GM21528 (cell line): ENCODE results near the gene HSPA8.

Experiments
- ATAC-seq: cut with Tn5 transposase; IDR thresholded peaks from one replicate; pipeline ENCODE4 v1.9.1; 2021; ENCODE audit warnings: mild to moderate bottlenecking, moderate library complexity; ENCODE audit not compliant: unreplicated experiment, low FRiP score

HSPA8 gene

GRCh38 chr11:123051146-123051545, 10.8 kb downstream of the HSPA8 start:
- ATAC-seq, result no peak

- no peak for ATAC-seq
These were observed 14.0 kb downstream of the HSPA8 start for GRCh38 chr11:123047947-123048293.

GRCh38 chr11:123047266-123047946, 14.5 kb downstream of the HSPA8 start:
- no peak for ATAC-seq

- no peak for ATAC-seq
These were observed 15.3 kb downstream of the HSPA8 start for GRCh38 chr11:123046473-123047259.

- ATAC-seq, result no peak
These were observed 16.8 kb downstream of the HSPA8 start for GRCh38 chr11:123045101-123045500.

GRCh38 chr11:123041185-123041584, 20.8 kb downstream of the HSPA8 start:
- ATAC-seq, result no peak

DNA sequence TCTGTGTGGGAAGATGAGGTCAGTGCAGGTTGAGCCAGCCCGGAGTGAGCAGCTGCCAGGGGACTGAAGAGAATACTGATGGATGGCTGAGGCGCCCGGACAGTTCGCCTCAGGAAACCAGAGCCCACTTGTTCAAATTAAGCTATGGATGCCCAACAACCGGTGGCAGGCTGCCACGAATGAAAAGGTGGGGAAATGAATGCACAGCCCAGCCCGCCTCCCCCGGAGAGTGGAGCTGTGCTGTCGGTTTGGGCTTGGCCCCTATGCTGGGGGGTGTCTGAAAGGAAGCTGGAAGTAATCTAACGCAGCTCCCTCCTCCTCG, 21.9 kb downstream of the HSPA8 start:
- ATAC-seq, result no peak

- ATAC-seq, result no peak
These were observed 26.1 kb downstream of the HSPA8 start for GRCh38 chr11:123035831-123036230.

DNA sequence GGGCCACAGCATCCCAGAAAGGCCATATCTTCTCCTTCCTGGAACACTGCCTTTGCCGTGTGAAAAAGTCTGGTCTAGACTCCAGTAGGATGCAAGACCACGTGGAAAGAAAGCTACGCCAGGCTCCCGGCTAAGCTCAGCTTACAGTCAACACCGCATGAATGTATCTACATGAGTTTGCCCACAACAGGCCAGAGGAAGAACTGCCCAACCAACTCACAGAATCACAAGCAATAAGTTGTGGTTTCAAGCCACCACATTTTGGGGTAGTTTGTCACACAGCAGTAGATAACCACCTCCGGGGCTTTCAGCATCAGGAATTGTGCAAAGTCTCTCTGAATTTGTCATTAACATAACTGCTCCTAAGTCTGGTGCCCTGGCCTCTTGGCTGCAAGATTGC, 27.3 kb downstream of the HSPA8 start:
- no peak for ATAC-seq

DNA sequence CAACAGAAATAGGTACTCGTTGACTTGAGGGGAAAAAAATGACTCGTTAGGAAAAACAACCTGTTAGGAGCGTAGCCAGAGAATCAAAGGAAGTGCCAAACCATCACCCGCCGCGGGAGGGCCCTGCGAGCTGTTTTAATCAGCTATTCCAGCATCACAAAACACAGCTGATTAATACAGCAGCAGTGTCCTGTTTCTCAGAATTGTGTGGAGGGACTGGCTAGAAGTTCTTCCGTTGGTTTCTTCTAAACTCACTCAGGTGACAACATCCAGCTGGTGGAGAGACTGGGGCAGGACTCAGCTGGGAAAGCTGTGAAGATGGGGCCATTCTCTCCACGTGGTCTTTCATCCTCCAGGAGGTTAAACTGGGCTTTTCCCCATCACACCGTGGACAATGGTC, 28.0 kb downstream of the HSPA8 start:
- ATAC-seq, result no peak

DNA sequence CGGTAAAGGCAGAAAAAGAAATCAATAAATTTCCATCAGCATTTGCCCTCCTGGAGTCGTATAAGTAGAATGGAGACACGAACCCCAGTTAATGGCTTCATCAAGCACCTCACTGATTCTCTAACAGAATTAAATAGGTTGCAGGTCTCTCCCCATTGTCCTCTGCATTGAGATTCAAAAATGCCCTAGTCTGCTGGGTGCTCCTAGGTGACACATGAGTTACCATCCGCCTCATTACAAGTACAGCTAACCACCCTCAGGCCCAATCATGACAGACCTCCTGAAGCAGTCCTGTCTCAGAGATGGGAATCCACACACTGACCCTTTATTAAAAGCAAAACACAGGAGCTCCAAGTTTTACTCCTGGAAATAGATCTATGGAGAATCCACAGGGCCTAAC, 31.4 kb downstream of the HSPA8 start:
- ATAC-seq, result no peak

GRCh38 chr11:123020968-123021367, 41.0 kb downstream of the HSPA8 start:
- ATAC-seq, result peak; percentile 61

GRCh38 chr11:123018702-123019101, 43.2 kb downstream of the HSPA8 start:
- no peak for ATAC-seq

- no peak for ATAC-seq
These were observed 50.4 kb downstream of the HSPA8 start for GRCh38 chr11:123011510-123011909.
